Rectal smooth muscle tissue (tissue), 1 donor: ENCODE data around the gene TSPAN8.

ENCODE experiments used
- H3K27ac ChIP-seq: one replicate; pipeline ENCODE4 v1.7.0; 2013; ENCODE audit warnings: low read depth, low read length, inconsistent platforms
- H3K27me3 ChIP-seq: one replicate; pipeline ENCODE4 v1.7.0; 2013; ENCODE audit warnings: low read length; ENCODE audit not compliant: control insufficient read depth, insufficient read depth
- H3K36me3 ChIP-seq: one replicate; pipeline ENCODE4 v1.7.0; 2013; ENCODE audit warnings: low read length; ENCODE audit not compliant: control insufficient read depth, insufficient read depth
- H3K4me1 ChIP-seq: one replicate; pipeline ENCODE4 v1.7.0; 2013; ENCODE audit warnings: low read length; ENCODE audit not compliant: control insufficient read depth, insufficient read depth
- H3K4me3 ChIP-seq: one replicate; pipeline ENCODE4 v1.7.0; 2013; ENCODE audit warnings: low read length
- H3K9ac ChIP-seq: one replicate; pipeline ENCODE4 v1.7.0; 2013; ENCODE audit warnings: low read length

The TSPAN8 gene

DNA sequence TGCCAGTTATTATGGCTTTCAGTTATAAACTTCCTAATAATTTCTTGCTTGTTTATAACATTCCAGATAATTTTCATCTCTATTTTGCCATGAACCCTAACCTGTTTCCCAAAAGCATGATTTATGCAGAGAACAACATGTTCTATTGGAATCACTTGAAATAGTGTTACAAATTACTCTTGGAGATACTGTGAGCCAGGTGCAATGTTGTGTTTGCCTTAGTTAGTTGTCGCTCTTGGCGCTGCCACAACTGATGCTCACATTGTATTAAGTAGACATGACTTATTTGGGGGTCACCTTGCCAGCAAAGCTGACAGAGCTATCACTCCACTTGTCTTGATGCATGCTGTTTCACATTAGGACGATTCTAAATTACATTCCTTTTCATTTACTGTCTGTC, 49.4 kb downstream of the TSPAN8 start:
- H3K36me3 ChIP-seq: no peaks in the 10 kb centered on the region
- no peak overlapping the region for H3K27ac ChIP-seq
- no peak overlapping the region for H3K4me3 ChIP-seq
- no peaks in the 10 kb centered on the region for H3K4me1 ChIP-seq
- H3K27me3 ChIP-seq: no peaks in the 10 kb centered on the region
- no peak overlapping the region for H3K9ac ChIP-seq

DNA sequence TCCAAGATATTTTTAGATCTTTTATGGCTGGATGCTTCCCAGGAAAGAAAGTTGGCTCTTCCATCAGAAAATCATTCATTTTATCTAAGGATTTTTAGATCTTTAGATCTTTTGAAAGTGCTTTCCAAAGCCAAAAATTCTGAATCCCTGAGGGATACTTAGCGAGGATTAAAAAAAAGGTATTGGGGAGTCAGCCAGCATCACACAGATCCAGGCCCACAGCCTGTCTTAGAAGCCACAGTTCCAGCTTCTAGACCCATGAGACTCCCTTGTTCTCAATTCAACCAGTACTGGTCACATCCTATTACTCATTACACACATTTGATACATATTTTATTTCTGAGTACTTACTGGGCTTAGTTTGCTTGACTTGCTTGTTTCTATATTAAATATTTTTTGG, 49.9 kb downstream of the TSPAN8 start:
- H3K27me3 ChIP-seq: no peaks in the 10 kb centered on the region
- H3K4me1 ChIP-seq: no peaks in the 10 kb centered on the region
- H3K9ac ChIP-seq: no peak overlapping the region
- H3K4me3 ChIP-seq: no peak overlapping the region
- no peaks in the 10 kb centered on the region for H3K36me3 ChIP-seq
- H3K27ac ChIP-seq: no peak overlapping the region

DNA sequence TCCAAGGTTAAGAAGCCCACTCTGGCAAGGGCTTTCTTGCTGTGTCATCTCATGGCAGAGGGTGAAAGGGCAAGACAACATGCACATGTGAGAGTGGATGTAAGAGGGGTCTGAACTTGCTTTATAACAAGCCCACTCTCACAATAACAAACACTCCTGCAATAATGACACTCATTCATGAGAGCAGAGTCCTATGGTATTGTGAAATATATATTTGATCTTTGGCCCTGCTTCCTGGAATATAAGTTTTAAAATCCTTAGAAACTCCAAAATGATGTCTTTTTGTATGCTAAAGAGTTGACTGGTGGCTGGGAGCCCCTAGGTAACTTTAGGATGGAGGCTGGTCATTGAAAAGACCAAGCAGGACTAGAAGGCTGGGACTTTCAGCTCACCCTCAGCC, 51.8 kb downstream of the TSPAN8 start:
- Histone ChIP-seq H3K4me3 (no peak overlapping the region), H3K36me3 (no peaks in the 10 kb centered on the region), H3K4me1 (no peaks in the 10 kb centered on the region), H3K9ac (no peak overlapping the region), H3K27ac (no peak overlapping the region), H3K27me3 (no peaks in the 10 kb centered on the region)

DNA sequence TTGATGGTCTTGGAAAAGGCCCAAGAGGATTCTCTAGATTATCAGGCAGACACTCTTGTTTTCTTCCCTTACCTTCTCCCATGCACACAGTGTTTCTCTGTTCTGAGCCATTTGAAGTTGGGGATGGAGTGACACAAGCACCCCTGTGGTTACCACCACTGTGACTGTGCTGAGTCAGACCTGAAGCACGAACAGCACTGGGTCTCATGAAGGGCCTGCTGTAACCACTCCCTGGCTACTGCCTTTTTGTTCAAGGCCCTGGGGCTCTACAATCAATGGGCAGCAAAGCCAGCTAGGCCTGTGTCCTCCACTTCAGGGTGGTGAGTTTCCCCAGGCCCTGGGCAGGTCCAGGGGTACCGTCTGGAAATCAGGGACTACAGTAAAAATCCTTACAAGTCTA, 65.5 kb downstream of the TSPAN8 start:
- Histone ChIP-seq H3K4me3 (no peak overlapping the region), H3K9ac (no peak overlapping the region), H3K27me3 (no peaks in the 10 kb centered on the region), H3K4me1 (no peaks in the 10 kb centered on the region), H3K27ac (no peak overlapping the region), H3K36me3 (no peaks in the 10 kb centered on the region)

DNA sequence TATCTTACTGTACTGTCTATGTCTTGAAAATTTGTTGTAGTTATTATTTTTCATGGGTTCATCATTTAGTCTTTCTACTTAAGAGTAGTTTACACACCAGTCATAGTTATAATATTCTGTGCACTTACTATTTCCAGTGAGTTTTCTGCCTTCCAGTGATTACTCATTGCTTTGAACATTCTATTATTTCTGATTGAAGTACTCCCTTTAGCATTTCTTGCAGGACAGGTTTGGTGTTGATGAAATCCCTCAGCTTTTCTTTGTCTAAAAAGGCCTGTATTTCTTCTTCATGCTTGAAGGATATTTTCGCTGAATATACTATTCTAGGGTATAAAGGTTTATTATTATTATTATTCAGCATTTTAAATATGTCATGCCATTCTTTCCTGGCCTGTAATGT, 66.8 kb downstream of the TSPAN8 start:
- no peak overlapping the region for H3K27ac ChIP-seq
- H3K4me1 ChIP-seq: no peaks in the 10 kb centered on the region
- H3K36me3 ChIP-seq: no peaks in the 10 kb centered on the region
- H3K27me3 ChIP-seq: no peaks in the 10 kb centered on the region
- H3K9ac ChIP-seq: no peak overlapping the region
- H3K4me3 ChIP-seq: no peak overlapping the region

DNA sequence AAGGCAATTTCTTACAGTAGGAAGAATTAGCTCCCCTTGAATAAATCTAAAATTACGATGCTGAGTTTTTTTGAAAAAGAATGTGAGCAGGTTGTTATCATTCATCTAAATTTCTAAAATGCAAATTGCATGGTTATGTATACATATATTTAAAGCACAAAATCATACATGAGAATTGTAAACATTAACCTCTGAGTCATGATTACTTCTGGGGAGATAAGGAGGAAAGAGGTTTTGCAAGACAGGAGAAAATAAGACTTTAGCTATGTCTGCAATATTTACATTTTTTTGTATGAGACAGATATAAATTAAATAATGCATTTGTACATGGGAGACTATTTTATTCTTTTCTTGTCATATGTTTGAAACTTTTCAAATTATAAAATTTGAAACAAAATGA, 72.2 kb downstream of the TSPAN8 start:
- Histone ChIP-seq H3K27me3 (no peaks in the 10 kb centered on the region), H3K27ac (no peak overlapping the region), H3K4me1 (no peaks in the 10 kb centered on the region), H3K4me3 (no peak overlapping the region), H3K9ac (no peak overlapping the region), H3K36me3 (no peaks in the 10 kb centered on the region)

DNA sequence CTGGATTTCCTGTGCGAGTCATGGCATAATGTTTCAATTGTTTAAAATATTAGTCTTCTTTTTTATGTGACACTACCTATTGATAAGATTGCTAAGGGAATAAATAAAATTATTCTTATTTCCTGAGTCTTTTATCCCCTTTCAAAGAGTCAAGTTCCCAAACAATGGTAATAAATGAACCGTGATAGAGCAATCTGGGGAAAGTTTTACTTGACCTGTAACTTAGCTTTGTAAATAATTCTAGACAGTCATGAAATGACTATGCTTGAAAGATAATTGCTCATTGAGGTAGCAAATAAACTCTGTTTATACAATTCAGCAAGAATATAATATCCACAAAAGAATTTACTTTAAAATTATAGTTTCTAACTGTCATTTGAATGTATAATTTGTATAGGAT, 82.1 kb downstream of the TSPAN8 start:
- no peak overlapping the region for H3K4me3 ChIP-seq
- H3K9ac ChIP-seq: no peak overlapping the region
- H3K4me1 ChIP-seq: no peaks in the 10 kb centered on the region
- no peaks in the 10 kb centered on the region for H3K27me3 ChIP-seq
- H3K27ac ChIP-seq: no peak overlapping the region
- no peaks in the 10 kb centered on the region for H3K36me3 ChIP-seq
